MM.1S (cell line): Measurements from ENCODE around the gene ACKR1.

Experiments used
- DNase-seq: peaks from one replicate; pipeline ENCODE4 v3.0.0-alpha.2; 2015
- H2AFZ ChIP-seq: fragments of 300-600 bp; sonication (generic); 2 replicates; pipeline ENCODE4 v1.6.0; 2016; ENCODE audit warnings: antibody characterized with exemption, low read length
- H3F3A ChIP-seq: fragments of 300-600 bp; sonication (generic); 2 replicates; pipeline ENCODE4 v1.6.1; 2016; ENCODE audit warnings: mild to moderate bottlenecking, antibody characterized with exemption, low read length, moderate library complexity, mixed read lengths; ENCODE audit not compliant: insufficient read depth
- H3K27ac ChIP-seq: fragments of 300-600 bp; sonication (generic); 2 replicates; pipeline ENCODE4 v1.5.1; 2016; ENCODE audit warnings: mild to moderate bottlenecking, low read length
- H3K27me3 ChIP-seq: fragments of 300-600 bp; sonication (generic); replicated peaks from 2 replicates; pipeline ENCODE4 v1.6.0; 2016; ENCODE audit warnings: low read length; ENCODE audit not compliant: insufficient read depth
- H3K36me3 ChIP-seq: fragments of 300-600 bp; sonication (generic); replicated peaks from 2 replicates; pipeline ENCODE4 v1.6.1; 2016; ENCODE audit warnings: mild to moderate bottlenecking, low read length, mixed read lengths; ENCODE audit not compliant: insufficient read depth
- H3K4me1 ChIP-seq: fragments of 300-600 bp; sonication (generic); 2 replicates; pipeline ENCODE4 v1.6.1; 2016; ENCODE audit warnings: low read length, mixed read lengths
- H3K4me2 ChIP-seq: fragments of 300-600 bp; sonication (generic); 2 replicates; pipeline ENCODE4 v1.6.0; 2016; ENCODE audit warnings: low read depth, low read length
- H3K4me3 ChIP-seq: fragments of 300-600 bp; sonication (generic); 2 replicates; pipeline ENCODE4 v1.5.1; 2016; ENCODE audit warnings: low read length, mixed read lengths
- H3K79me2 ChIP-seq: fragments of 300-600 bp; sonication (generic); 2 replicates; pipeline ENCODE4 v1.6.1; 2016; ENCODE audit warnings: mixed run types, low read length, mixed read lengths
- H3K9ac ChIP-seq: fragments of 300-600 bp; sonication (generic); 2 replicates; pipeline ENCODE4 v1.6.1; 2016; ENCODE audit warnings: low read length, mixed read lengths
- H3K9me2 ChIP-seq: fragments of 300-600 bp; sonication (generic); replicated peaks from 2 replicates; pipeline ENCODE4 v1.6.1; 2016; ENCODE audit warnings: mild to moderate bottlenecking, low read length, mixed read lengths; ENCODE audit not compliant: insufficient read depth
- H3K9me3 ChIP-seq: fragments of 300-600 bp; sonication (generic); replicated peaks from 2 replicates; pipeline ENCODE4 v1.6.1; 2016; ENCODE audit warnings: mild to moderate bottlenecking, low read length, mixed read lengths; ENCODE audit not compliant: insufficient read depth
- H4K20me1 ChIP-seq: fragments of 300-600 bp; sonication (generic); 2 replicates; pipeline ENCODE4 v1.6.1; 2016; ENCODE audit warnings: mild to moderate bottlenecking, low read length, moderate library complexity, mixed read lengths; ENCODE audit not compliant: insufficient read depth
- CTCF ChIP-seq: fragments of 300-600 bp; sonication (generic); IDR thresholded peaks from 2 replicates; pipeline ENCODE4 v1.5.1; 2016; ENCODE audit warnings: antibody characterized with exemption, low read length, mixed read lengths
- EZH2 ChIP-seq: fragments of 300-600 bp; sonication (generic); optimal IDR thresholded peaks from 2 replicates; pipeline ENCODE3; 2017; ENCODE audit warnings: low read depth, mild to moderate bottlenecking, antibody characterized with exemption, low read length, mixed read lengths
- EZH2phosphoT487 ChIP-seq: fragments of 300-600 bp; sonication (generic); IDR thresholded peaks from 2 replicates; pipeline ENCODE4 v1.6.1; 2018; ENCODE audit warnings: antibody characterized with exemption, low read length

ACKR1 gene

DNA sequence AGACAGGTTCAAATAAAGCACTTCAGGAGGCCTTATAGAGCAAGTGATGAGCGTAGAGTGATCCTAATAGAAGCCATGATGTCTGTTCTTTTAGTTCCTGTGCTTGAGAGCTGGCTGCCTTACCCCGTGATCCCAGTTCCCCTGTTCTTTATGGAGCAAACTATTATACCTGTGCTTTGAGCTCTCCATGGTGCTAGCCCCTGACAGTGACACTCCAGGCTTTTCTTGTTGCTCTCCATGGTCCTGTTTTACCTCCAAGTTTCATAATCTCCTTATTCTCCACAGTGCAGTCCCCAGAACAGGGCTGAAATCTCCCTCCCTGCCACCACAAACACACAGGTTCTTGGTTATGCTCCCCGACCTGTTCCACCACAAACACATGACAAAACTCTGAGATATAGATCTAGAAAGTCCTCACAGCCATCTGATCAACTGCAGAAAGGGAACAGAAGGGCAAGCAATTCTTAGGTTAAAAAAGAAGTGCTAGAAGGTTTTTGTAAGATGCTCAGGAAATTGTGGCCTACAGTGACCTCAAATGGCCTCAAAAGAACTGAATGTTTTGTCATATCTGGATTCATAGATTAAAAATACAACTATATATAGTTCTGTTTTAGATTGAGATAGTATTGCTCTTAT is 27.3 kb upstream of the ACKR1 start:
- no peak overlapping the region for H3K4me3 ChIP-seq
- no peaks in the 10 kb centered on the region for H3K9me3 ChIP-seq
- TF ChIP-seq CTCF: no peak
- no peak for TF ChIP-seq EZH2phosphoT487
- no peak for TF ChIP-seq EZH2
- H3K4me1 ChIP-seq: no peaks in the 10 kb centered on the region
- no peaks in the 10 kb centered on the region for H3F3A ChIP-seq
- peaks cover 31% of the 10 kb centered on the region for H3K27me3 ChIP-seq
- no peak overlapping the region for H3K27ac ChIP-seq
- H3K9me2 ChIP-seq: no peaks in the 10 kb centered on the region
- no peak overlapping the region for H2AFZ ChIP-seq
- H4K20me1 ChIP-seq: no peaks in the 10 kb centered on the region
- DNase-seq: peak; percentile 81
- no peak overlapping the region for H3K4me2 ChIP-seq
- no peaks in the 10 kb centered on the region for H3K36me3 ChIP-seq
- H3K79me2 ChIP-seq: no peaks in the 10 kb centered on the region
- H3K9ac ChIP-seq: no peak overlapping the region

GRCh38 chr1:159179906-159180305 is 24.8 kb upstream of the ACKR1 start:
- TF ChIP-seq CTCF: no peak
- TF ChIP-seq EZH2phosphoT487: no peak

GRCh38 chr1:159180516-159180915 is 24.2 kb upstream of the ACKR1 start:
- H2AFZ ChIP-seq: no peak overlapping the region
- no peak for TF ChIP-seq CTCF
- TF ChIP-seq EZH2: no peak
- no peak for TF ChIP-seq EZH2phosphoT487
- H3K9me3 ChIP-seq: no peaks in the 10 kb centered on the region
- H3F3A ChIP-seq: no peaks in the 10 kb centered on the region
- H3K9me2 ChIP-seq: no peaks in the 10 kb centered on the region
- DNase-seq: no peak
- no peak overlapping the region for H3K4me2 ChIP-seq
- no peak overlapping the region for H3K27ac ChIP-seq
- no peak overlapping the region for H3K9ac ChIP-seq
- no peaks in the 10 kb centered on the region for H3K79me2 ChIP-seq
- H3K36me3 ChIP-seq: no peaks in the 10 kb centered on the region
- no peaks in the 10 kb centered on the region for H3K4me1 ChIP-seq
- H4K20me1 ChIP-seq: no peaks in the 10 kb centered on the region
- peaks cover 7% of the 10 kb centered on the region; the same call in 1 of the 2 replicates for H3K27me3 ChIP-seq
- H3K4me3 ChIP-seq: no peak overlapping the region

More at GRCh38 chr1:159179906-159180305, 24.8 kb upstream of the ACKR1 start:
- no peak overlapping the region for H3K27ac ChIP-seq
- H3F3A ChIP-seq: no peaks in the 10 kb centered on the region
- H3K9me3 ChIP-seq: no peaks in the 10 kb centered on the region
- H2AFZ ChIP-seq: no peak overlapping the region
- H3K4me1 ChIP-seq: no peaks in the 10 kb centered on the region
- H3K79me2 ChIP-seq: no peaks in the 10 kb centered on the region
- H3K36me3 ChIP-seq: no peaks in the 10 kb centered on the region
- no peaks in the 10 kb centered on the region for H3K9me2 ChIP-seq
- DNase-seq: no peak
- H3K4me3 ChIP-seq: no peak overlapping the region
- peaks cover 13% of the 10 kb centered on the region; the same call in 1 of the 2 replicates for H3K27me3 ChIP-seq
- H3K9ac ChIP-seq: no peak overlapping the region
- no peaks in the 10 kb centered on the region for H4K20me1 ChIP-seq
- H3K4me2 ChIP-seq: no peak overlapping the region
